SIG-M5 treated with dmso at 0.1 percent for 504 hours (cell line): ENCODE measurements around the gene GLTP.
"Not testable (repeated sequence)": the region's sequence is repeated elsewhere in the genome, so short reads cannot be mapped to it uniquely, and the experiment has no call there.

ENCODE experiments used
- DNase-seq: peaks from one replicate; lab custom pipeline; 2025; ENCODE audit not compliant: unreplicated experiment; lab: John Stamatoyannopoulos, UW

Gene GLTP

GRCh38 chr12:109905301-109905700 lies 25.0 kb upstream of the GLTP start:
- no peak for DNase-seq

- no peak for DNase-seq
These were observed 22.6 kb upstream of the GLTP start for GRCh38 chr12:109902891-109903418.

- no peak for DNase-seq
These were observed 20.6 kb upstream of the GLTP start for GRCh38 chr12:109900752-109901580.

- DNase-seq, result peak; percentile 94
These were observed 19.7 kb upstream of the GLTP start, which contains the start of gene TCHP for GRCh38 chr12:109899783-109900751. Gene TCHP (plus strand): TSS chr12:109900274. CDS start chr12:109903027, 2,753 bp downstream.

- DNase-seq, result not testable (repeated sequence)
These were observed 19.0 kb upstream of the GLTP start for GRCh38 chr12:109899345-109899744.

- no peak for DNase-seq
These were observed 16.7 kb upstream of the GLTP start for GRCh38 chr12:109897029-109897428.

GRCh38 chr12:109896188-109896587 lies 15.8 kb upstream of the GLTP start:
- DNase-seq, result no peak

GRCh38 chr12:109894939-109895338 lies 14.6 kb upstream of the GLTP start:
- DNase-seq, result no peak

- no peak for DNase-seq
These were observed 13.1 kb upstream of the GLTP start for GRCh38 chr12:109893261-109893995.

GRCh38 chr12:109892748-109893147 lies 12.4 kb upstream of the GLTP start:
- DNase-seq, result no peak

GRCh38 chr12:109892165-109892715 lies 11.9 kb upstream of the GLTP start:
- no peak for DNase-seq

- not testable (repeated sequence) for DNase-seq
These were observed 11.4 kb upstream of the GLTP start for GRCh38 chr12:109891731-109892130.

GRCh38 chr12:109890620-109891170 lies 10.4 kb upstream of the GLTP start:
- DNase-seq, result no peak

- peak; percentile 75 for DNase-seq
These were observed 8.1 kb upstream of the GLTP start for GRCh38 chr12:109888179-109889020.

GRCh38 chr12:109885616-109886015 lies 5.3 kb upstream of the GLTP start:
- no peak for DNase-seq

GRCh38 chr12:109883461-109883860 lies 3.1 kb upstream of the GLTP start:
- DNase-seq, result no peak

GRCh38 chr12:109881752-109882151 lies 1.4 kb upstream of the GLTP start:
- no peak for DNase-seq

- no peak for DNase-seq
These were observed 597 bp upstream of the GLTP start for GRCh38 chr12:109880938-109881337.

GRCh38 chr12:109879351-109880042 lies 844 bp downstream of the GLTP start:
- DNase-seq, result no peak
